NCI-H2196 treated with DMSO at 0.1 percent for 48 hours (cell line): ENCODE results near the gene ZNF648.
A peak's percentile ranks its signal among the peaks of the same experiment; 100 is the strongest.
"Not testable (repeated sequence)": the region's sequence is repeated elsewhere in the genome, so short reads cannot be mapped to it uniquely, and the experiment has no call there.

Source experiments
- DNase-seq: peaks from one replicate; lab custom pipeline; 2025; ENCODE audit not compliant: unreplicated experiment; lab: John Stamatoyannopoulos, UW

ZNF648 gene

GRCh38 chr1:182032251-182032650, 29.3 kb downstream of the ZNF648 start:
- DNase-seq: no peak

- peak; percentile 99 for DNase-seq
Measured at GRCh38 chr1:182029379-182030331, 31.9 kb downstream of the ZNF648 start.

GRCh38 chr1:182029002-182029378, 32.5 kb downstream of the ZNF648 start:
- no peak for DNase-seq

GRCh38 chr1:182015360-182015759, 46.2 kb downstream of the ZNF648 start:
- no peak for DNase-seq

- not testable (repeated sequence) for DNase-seq
Measured at GRCh38 chr1:182010800-182011370, 50.6 kb downstream of the ZNF648 start.

DNA sequence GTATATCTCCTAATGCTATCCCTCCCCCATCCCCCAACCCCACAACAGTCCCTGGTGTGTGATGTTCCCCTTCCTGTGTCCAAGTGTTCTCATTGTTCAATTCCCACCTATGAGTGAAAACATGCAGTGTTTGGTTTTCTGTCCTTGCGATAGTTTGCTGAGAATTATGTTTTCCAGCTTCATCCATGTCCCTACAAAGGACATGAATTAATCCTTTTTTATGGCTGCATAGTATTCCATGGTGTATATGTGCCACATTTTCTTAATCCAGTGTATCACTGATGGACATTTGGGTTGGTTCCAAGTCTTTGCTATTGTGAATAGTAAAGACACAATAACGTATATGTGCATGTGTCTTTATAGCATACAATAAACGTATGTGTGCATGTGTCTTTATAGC, 56.1 kb downstream of the ZNF648 start:
- DNase-seq: not testable (repeated sequence)

DNA sequence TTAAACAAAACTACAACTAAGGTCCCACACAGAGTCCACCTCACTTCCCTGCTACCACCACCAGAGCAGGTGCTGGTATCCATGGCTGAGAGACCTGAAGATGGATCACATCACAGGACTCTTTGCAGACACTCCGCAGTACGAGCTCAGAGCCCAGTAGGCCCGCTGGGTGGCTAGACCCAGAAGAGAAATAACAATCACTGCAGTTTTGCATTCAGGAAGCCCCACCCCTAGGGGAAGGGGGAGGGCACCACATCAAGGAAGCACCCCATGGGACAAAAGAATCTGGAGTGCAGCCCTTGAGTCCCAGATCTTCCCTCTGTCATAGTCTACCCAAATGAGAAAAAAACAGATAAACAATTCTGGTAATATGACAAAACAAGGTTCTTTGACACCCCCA, 56.9 kb downstream of the ZNF648 start:
- no peak for DNase-seq
